Mammary epithelial cell (primary cell): ENCODE data around the gene TM9SF4.

Source experiments
- EZH2 ChIP-seq: IDR thresholded peaks from 2 replicates; pipeline ENCODE4 v1.6.1; 2012; ENCODE audit warnings: low read length, inconsistent platforms, borderline replicate concordance
- TF ChIP-seq, protein P1 (sequence below), 2 donors: IDR thresholded peaks in 1 of 2; conservative IDR thresholded peaks in 1 of 2; 2 replicates each; pipeline ENCODE4 v1.5.1; 2011 to 2012; ENCODE audit warnings: inconsistent platforms in 2 of 2, low read length in 2 of 2, mild to moderate bottlenecking in 2 of 2, control low read depth in 1 of 2, low read depth in 1 of 2; ENCODE audit not compliant: insufficient read depth in 1 of 2; ENCODE audit errors: extremely low read depth in 1 of 2

GRCh38 chr20:32119734-32120133 is 10.2 kb downstream of the TM9SF4 start:
- TF ChIP-seq, protein P1, sequence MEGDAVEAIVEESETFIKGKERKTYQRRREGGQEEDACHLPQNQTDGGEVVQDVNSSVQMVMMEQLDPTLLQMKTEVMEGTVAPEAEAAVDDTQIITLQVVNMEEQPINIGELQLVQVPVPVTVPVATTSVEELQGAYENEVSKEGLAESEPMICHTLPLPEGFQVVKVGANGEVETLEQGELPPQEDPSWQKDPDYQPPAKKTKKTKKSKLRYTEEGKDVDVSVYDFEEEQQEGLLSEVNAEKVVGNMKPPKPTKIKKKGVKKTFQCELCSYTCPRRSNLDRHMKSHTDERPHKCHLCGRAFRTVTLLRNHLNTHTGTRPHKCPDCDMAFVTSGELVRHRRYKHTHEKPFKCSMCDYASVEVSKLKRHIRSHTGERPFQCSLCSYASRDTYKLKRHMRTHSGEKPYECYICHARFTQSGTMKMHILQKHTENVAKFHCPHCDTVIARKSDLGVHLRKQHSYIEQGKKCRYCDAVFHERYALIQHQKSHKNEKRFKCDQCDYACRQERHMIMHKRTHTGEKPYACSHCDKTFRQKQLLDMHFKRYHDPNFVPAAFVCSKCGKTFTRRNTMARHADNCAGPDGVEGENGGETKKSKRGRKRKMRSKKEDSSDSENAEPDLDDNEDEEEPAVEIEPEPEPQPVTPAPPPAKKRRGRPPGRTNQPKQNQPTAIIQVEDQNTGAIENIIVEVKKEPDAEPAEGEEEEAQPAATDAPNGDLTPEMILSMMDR (conservative IDR thresholded peaks at IDR 0.05 in 1 of 2, IDR thresholded peaks at IDR 0.05 in 1 of 2; ENCODE audit: extremely low read depth in 1 of 2, insufficient read depth in 1 of 2, low read depth in 1 of 2, low read length in 2 of 2), result no peak
- no peak for TF ChIP-seq EZH2
